ENCODE results near the gene AMIGO1.

Gene AMIGO1

GRCh38 chr1:109457819-109458218 lies 51.7 kb downstream of the AMIGO1 start:
- peaks cover 2 to 9% of the 10 kb centered on the region in 2 donors for H3K9me3 ChIP-seq (ENCODE audit: control insufficient read depth in 1 of 2, low read length in 2 of 2)
- no peaks in the 10 kb centered on the region for H3K4me1 ChIP-seq (ENCODE audit: control insufficient read depth in 1 of 2, insufficient read depth in 2 of 2, low read length in 2 of 2)
- no peak overlapping the region for H3K9ac ChIP-seq (ENCODE audit: low read depth in 1 of 2, low read length in 2 of 2)
- peaks cover 0 to 4% of the 10 kb centered on the region in 2 donors for H3K27me3 ChIP-seq (ENCODE audit: control insufficient read depth in 1 of 2, insufficient read depth in 2 of 2, low read length in 2 of 2)
- no peak overlapping the region for H3K27ac ChIP-seq (ENCODE audit: low read depth, low read length)
- H3K36me3 ChIP-seq (ENCODE audit: control insufficient read depth in 1 of 2, insufficient read depth in 2 of 2, low read length in 2 of 2) = no peaks in the 10 kb centered on the region
- no peak overlapping the region for H3K4me3 ChIP-seq (ENCODE audit: low read depth in 1 of 2, low read length in 2 of 2)

- no peak overlapping the region for H3K9ac ChIP-seq (ENCODE audit: low read depth in 1 of 2, low read length in 2 of 2)
- no peaks in the 10 kb centered on the region for H3K4me1 ChIP-seq (ENCODE audit: control insufficient read depth in 1 of 2, insufficient read depth in 2 of 2, low read length in 2 of 2)
- H3K9me3 ChIP-seq (ENCODE audit: control insufficient read depth in 1 of 2, low read length in 2 of 2) = peaks cover 2 to 9% of the 10 kb centered on the region in 2 donors
- no peak overlapping the region for H3K4me3 ChIP-seq (ENCODE audit: low read depth in 1 of 2, low read length in 2 of 2)
- H3K36me3 ChIP-seq (ENCODE audit: control insufficient read depth in 1 of 2, insufficient read depth in 2 of 2, low read length in 2 of 2) = no peaks in the 10 kb centered on the region
- H3K27ac ChIP-seq (ENCODE audit: low read depth, low read length) = no peak overlapping the region
- no peaks in the 10 kb centered on the region for H3K27me3 ChIP-seq (ENCODE audit: control insufficient read depth in 1 of 2, insufficient read depth in 2 of 2, low read length in 2 of 2)
Observed at GRCh38 chr1:109454497-109455133, 54.9 kb downstream of the AMIGO1 start.

Measured in duodenal mucosa (tissue), 2 donors.